ENCODE results near the gene ZFP36L2.

- TF ChIP-seq POLR2A (IDR thresholded peaks at IDR 0.05), result no peak
- TF ChIP-seq, protein P1, sequence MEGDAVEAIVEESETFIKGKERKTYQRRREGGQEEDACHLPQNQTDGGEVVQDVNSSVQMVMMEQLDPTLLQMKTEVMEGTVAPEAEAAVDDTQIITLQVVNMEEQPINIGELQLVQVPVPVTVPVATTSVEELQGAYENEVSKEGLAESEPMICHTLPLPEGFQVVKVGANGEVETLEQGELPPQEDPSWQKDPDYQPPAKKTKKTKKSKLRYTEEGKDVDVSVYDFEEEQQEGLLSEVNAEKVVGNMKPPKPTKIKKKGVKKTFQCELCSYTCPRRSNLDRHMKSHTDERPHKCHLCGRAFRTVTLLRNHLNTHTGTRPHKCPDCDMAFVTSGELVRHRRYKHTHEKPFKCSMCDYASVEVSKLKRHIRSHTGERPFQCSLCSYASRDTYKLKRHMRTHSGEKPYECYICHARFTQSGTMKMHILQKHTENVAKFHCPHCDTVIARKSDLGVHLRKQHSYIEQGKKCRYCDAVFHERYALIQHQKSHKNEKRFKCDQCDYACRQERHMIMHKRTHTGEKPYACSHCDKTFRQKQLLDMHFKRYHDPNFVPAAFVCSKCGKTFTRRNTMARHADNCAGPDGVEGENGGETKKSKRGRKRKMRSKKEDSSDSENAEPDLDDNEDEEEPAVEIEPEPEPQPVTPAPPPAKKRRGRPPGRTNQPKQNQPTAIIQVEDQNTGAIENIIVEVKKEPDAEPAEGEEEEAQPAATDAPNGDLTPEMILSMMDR (IDR thresholded peaks at IDR 0.05), result no peak
- peak; percentile 7 for TF ChIP-seq POLR2AphosphoS5 (IDR thresholded peaks at IDR 0.05)
Observed at GRCh38 chr2:43222475-43223309, 3.7 kb downstream of the ZFP36L2 start.

Data from prostate gland (tissue), 2 donors.